Muscle of back (tissue), 11 donors: ENCODE results near the gene ZP4. TPM values are rescaled to one million over a fixed set of nuclear protein-coding genes. Genes with fewer than 3 reads are reported as not detected.
A peak's percentile ranks its signal among the peaks of the same experiment; 100 is the strongest.
"Not testable (repeated sequence)": the region's sequence is repeated elsewhere in the genome, so short reads cannot be mapped to it uniquely, and the experiment has no call there.

Experiments
- DNase-seq, 3 donors: peaks; one replicate each; pipeline versions ENCODE4 v3.0.0 to v3.0.0-alpha.2; 2013
- polyA plus RNA-seq, 10 donors: library from polyadenylated mRNA; unstranded; fragments of 120-200 nt; gene quantifications; one replicate each; pipeline ENCODE4 v1.2.1, GENCODE V29; 2013; ENCODE audit not compliant: insufficient read length in 10 of 10

Gene ZP4
- polyA plus RNA-seq, 10 donors = 0.41 to 2.0 TPM; not detected in 8

DNA sequence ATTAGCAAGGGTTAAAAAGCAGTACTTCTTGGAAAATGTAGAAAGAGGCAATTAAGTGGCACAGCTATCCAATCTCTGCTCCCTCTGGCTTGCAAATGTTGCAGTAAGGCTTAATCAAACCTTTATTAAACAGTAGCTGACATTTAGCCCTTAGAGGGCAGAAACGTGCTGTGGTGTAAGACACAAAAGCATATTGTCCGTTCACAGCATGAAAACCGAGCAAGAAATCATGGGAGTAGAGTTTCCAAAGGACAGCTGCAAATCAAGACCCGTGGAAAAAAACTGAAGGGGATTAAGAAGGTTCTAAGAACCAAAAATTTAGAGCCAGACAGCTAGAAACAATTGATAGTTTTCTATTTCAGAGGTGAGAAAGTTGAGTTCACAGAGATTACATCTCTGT is 13.1 kb downstream of the ZP4 start:
- peak in 1 of 3 donors; percentile 30 for DNase-seq

DNA sequence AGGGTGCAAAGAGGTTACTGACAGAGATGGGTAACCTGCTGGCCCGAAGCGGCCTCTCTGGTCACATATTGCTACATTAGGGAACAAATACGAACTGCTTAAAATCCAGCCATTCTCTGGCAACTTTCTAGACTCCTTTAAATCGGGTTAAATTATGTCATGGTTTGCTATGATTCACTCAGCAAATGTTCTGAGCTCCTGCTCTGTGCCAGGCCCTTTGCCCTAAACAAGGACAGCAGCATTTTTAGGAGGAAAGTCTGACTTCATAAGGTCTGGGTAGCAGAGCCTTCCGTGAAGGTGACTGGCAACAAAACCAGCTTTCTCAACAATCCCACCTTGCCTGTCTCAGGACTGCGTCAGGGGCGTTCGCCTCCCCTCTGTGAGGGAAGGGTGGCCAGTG is 15.4 kb downstream of the ZP4 start:
- no peak for DNase-seq

DNA sequence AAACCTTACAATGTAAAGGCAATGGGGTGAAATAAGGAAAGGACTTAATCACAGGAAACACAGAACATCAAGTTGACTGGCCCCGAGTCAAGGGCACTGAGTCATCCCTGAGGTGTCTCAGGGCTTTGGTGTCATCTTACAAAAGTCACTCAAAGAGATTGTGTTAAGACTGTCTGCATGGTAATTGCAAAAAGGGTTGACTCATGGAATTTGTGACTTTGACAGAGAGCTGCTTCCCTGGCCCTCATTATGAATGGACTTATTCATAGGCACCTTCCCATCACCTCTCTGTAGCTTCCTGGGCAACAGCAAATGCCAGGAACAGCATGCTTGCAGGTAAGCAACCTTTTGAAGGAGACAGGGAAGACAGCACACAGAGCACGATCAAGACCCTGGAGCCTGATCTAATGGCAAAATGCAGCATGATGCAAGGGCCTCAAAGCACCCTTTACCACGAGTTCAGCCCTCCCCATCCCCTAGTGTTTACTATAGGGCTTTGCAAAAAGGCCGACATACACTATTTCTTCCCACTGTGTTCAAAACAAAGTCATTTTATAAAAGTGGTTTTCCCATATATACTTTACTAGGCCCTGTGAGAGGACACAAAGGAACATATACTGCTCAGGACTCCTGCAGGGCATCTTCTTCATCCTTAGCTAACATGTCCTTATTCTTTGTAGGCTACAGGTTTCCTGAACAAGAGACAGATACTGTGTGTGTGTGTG is 17.1 kb downstream of the ZP4 start:
- peak in 1 of 3 donors; percentile 85 for DNase-seq

DNA sequence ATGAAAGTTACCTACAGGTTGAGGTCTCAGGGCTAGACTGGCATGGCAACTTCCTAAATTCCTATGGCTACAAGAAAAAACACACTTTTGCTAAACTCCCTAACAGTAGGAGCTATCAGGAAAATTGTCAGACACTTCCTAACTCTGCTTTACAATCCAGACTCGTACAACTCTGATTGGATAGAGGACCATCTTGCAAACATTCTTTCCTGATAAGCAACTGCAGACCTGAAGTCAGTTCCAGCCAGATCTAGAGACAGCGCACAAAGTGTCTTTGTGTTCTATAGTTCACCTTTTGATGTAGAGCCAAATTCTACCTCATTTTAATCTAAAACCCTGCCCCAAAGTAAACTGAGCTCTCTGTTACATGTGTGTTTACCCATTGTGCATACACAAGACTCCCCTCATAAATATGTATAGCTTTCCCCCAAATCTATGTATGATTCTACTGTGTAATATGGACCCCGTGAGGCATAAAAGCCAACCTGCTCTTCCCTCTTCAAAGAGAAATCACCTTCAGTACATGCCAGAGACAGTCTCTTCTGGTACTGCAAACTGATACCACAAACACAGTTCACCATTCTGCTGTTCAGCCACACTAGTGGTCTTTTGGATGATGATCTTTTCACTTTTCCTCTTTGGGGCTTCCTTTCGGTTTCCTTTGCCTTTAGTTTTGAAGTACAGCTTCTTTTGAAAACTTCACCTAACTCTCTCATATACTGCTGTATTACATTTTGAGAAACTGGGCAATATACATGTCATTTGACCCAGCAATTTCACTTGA is 21.7 kb downstream of the ZP4 start:
- DNase-seq = no peak

DNA sequence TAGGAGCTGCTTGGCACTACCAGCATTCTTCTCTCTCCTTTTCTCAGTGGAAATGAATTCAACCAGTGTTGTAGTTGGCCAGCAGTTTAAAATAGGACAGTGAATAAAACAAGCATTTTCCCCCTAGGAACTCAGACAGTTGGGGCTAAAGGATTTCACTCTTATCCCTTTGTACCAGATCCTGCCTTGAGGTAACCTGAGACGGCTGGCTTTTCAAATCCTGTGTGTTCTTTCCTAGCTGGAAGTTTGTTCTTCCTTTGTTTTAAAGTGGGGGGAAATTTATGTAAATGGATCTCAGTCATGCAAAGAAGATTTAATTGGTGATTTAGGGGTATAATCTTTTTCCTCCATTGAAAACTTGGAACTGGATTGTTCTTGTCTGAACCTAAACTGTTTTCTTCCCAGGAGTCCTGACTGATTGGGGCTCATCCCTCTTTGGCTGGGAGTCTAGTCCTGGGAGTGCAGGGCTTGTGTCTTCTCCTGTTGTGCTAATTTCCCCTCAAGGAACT is 23.3 kb downstream of the ZP4 start:
- DNase-seq = no peak

DNA sequence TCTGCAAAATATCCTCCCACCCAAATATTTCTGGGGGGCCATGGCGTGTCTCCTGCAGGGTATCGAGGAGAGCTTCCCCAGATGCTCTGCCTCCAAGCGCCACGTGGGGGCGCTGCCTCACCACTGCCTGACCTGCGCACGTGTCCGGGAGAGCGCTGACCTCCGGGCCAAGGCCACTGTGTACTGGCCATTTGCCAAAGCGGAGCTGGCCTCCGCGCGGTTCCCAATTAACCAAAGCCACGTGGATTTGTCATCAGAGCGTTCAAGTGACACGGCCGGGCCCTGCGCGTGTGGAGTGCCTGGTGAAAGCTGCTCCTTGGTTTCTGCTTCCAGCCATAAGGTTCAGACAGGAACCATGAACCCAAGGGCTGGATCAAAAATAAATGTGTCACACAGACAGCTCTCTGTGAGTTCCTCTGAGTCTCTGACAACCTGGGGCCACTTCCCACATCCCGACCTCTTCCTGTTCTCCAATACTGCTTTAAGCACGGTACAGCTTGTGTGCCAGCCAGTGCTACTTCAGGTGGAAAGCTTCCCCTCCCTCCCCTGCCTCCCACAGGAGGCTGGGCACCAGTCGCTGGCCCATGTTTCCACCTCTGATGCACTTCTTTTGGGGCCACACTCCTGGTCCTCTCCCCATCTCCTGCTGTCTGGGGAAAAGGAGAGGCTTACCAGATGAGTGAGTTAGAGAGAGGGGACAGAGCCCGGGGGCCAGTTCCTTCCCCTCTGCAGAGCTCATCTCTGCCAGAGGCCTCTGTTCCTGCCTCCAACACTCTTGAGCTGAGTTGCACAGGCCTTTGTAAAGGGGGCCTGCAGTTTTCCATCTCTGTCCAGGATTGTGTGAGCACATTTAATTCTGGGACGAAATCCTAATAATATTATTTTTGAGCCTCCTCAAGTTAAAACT is 26.1 kb downstream of the ZP4 start:
- DNase-seq = peak; percentile 48 to 76 (median 64)

DNA sequence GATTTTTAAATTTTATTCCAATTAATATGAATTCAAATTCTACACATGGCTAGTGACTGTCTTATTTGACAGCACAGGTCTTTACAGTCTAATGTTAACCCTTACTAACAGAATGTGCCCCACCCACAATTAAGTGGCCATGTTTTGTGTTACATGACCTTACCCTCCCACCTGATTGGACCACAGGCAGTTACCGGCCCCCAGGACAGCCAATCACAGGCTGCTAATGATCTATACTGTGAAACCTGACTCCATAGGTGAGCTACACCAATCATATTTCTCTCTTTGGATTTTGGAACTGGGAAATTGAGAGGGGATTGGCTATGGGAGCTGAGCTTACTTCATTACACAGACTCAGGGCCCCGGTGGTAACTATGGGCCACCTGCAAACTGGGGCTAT is 27.5 kb downstream of the ZP4 start:
- DNase-seq = no peak

DNA sequence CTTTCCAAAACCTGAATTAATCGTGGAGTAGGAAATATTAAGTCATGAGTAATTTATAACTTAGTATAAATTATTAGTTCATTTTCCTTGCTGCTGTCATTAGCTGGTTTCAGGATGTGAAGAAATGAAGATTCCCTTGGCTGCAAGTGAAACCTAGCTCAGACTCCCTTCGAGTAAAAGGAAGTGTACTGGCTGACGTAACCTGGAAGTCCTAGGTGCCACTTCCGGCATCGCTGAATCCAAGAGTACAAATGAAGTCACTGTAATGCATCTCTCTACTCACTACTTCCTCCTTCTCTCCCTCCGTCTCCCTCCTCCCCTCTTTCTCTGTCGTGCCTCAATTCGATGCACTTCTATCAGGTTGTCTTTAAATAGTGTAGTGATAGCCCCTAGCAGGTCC is 28.8 kb downstream of the ZP4 start:
- no peak for DNase-seq

DNA sequence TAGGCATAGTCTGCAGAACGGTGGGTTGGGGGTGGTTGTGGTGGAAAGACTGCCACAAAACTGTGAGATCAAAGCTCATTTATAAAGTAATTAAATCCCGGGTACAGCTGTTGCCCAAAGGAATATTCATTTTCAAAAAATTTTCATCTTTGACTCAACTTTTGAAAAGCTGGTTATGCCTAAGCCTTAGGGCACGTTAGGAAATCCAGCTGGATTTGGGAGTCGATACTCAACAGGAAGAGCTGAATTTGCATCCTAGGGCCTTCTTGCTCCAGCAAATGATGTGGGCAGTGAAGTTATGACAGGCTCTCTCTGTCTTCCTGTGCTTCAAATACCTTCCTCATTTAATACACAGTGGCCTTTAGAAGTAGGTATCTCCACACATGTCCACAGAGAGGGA is 31.7 kb downstream of the ZP4 start:
- no peak for DNase-seq

DNA sequence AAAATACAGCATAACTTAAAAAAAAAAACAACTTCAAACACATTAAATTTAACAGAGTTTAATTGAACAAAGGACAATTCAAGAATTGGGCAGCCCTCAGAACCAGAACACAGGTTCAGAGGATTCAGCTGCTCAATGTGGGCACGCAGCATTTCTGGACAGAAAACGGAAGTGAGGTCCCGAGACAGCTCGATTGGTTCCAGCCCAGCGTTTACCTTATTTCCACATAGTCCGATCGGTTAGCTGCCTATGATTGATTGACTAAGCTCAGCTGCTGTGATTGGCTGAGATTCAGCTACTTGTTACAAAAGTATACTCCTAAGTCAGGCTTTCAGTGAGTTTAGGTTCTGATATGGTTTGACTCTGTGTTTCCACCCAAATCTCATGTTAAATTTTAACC is 33.3 kb downstream of the ZP4 start:
- DNase-seq = no peak

DNA sequence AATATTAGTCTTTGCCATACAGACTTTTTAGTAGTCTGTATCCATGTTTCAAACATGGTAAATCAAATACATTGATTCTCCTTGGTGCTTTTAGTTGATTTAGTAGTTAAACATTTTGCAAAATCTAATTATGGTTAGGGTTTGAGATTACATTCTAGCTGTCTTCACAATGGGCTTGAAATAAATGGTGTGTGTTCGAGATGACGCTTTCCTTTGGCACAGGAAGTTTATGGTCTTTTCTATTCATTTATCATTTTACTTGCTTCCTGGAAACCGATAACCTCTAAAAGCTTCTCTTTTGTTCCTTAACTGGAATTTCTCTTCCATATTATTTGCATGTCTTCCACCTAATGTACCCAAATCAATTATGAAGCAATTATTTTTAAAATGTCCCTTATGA is 38.4 kb downstream of the ZP4 start:
- no peak for DNase-seq

DNA sequence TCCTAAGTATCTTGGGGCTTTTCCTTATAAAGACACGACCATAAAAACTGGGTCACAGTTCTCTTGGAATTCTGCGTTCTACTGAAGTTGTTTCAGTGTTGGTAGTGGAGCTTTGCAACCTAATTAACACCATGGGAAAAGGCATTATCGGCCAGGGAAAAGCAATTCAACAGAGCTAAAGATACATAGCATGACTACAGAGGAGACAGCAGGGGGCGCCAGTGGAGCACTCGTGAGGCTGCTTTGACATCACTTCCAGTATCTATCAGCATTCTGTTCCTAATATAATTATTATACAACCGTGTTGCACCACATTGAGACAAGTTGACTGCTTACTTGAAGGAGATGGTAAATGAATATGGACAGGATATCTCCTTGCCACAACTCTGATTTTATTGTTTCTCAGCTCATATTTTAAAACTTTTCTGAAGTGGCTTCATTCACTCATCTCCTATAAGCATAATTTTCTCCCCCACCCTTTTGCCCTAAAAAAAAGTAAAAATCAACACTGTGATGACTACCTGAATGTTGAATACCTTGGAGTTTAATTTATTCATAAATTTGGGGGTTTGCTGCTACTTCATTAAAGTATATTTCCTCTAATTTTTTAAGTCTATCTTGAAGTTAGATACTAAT is 39.4 kb downstream of the ZP4 start:
- DNase-seq = peak; percentile 11 to 34 (median 16)

DNA sequence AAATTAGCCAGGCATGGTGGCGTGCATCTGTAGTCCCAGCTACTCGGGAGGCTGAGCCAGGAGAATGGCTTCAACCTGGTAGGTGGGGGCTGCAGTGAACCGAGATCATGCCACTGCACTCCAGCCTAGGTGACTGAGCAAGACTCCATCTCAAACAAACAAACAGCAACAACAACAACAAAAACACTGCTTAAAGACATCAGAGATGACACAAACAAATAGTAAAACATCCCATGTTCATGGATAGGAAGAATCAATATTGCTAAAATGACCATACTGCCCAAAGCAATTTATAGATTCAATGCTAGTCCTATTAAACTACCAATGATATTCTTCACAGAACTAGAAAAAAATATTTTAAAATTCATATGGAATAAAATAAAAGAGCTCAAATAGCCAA is 47.2 kb downstream of the ZP4 start:
- DNase-seq = not testable (repeated sequence)

DNA sequence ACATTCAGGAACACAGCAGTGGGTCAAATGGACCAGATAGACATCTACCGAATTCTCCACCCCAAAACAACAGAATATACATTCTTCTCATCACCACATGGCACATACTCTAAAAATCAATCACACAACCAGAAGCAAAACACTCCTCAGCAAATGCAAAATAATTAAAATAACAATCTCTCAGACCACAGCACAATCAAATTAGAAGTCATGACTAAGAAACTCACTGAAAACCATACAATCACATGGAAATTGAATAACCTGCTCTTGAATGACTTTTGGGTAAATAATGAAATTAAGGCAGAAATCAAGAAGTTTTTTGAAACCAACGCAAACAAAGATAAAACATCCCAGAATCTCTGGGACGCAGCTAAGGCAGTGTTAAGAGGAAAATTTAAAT is 49.2 kb downstream of the ZP4 start:
- DNase-seq = no peak

DNA sequence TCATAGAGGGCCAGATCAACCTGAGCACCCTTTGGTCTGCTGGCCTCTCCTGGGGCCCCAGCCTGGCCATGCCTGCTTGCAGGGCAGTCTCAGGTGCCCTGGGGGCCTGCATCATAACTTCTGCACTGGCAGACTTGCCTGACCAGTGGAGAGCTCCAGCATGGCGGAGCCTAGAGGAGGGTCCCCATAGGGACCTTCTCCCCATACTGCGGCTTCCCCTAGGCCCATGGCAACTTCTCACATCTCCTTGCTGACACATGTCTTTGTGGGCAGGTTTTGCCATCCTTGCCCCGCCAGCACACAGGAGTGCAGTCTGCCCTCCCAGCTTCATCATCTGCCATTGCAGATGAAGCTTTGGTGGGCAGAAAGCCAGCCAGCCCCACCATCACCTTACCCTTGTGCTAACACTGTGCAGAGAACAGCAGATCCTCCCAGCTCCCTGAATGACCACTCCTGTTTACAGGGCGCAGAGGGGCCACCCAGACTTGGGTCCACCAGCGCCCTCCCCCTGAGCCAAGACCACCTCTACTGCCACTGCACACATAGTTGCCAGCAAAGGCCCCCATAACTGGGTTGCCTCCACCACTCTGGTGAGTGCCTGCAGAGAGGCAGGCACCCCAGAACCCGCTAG is 51.7 kb downstream of the ZP4 start:
- DNase-seq = no peak

DNA sequence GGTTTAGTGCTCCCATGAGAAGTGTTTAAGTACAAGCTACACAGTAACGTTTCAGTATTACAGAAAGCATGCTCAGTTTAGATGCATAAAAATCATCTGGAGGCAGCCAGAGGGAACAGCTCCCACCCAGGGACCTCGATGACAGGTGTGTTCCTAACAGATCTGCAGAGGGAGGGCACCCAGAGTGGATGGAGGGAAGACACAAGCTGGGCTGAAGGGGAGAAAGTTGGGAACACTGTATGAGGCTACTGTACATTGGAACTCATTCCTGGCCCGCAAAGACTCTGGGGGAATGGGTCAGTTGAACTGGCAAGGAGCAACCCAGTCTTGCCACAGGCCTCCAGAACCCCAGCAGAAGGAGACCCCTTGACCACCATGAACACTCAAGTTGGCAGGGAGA is 52.4 kb downstream of the ZP4 start:
- no peak for DNase-seq

DNA sequence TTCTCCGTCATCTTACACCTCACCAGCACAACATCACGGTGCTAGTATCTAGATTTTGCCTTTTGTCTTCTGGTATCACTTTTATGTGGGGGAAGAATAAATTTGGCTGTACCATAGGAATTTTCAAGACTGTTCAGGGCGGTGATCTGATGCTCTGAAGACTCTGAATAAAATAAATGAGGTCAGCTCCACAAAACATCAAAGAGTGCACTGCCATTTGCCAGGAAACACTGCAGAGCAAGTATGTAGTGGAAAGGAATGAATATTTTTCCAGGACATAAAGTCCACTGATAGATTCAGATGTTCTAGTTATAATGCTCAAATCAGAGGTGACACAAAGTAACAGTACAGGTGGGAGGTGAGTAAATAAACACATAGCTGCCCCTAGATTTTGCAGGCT is 56.3 kb downstream of the ZP4 start:
- DNase-seq = peak in 2 of 3 donors; percentile 6 to 8

DNA sequence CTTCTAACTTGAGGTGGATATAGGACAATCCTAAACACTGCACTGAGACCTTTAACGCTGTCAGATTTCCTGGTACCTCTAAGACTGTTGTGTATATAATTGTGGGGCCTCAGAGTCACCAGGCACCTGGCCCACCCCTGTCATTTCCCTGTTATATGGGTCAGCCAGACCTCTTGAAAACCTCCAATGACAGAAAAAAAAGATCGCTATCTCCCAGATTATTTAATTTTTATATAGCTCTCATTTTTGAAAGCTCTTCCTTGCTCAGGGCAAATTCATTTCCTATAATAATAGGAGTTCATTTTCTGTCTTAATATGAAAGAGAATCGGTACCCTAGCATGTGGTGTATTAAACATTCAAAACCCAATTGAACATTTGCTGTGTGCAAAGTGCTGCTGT is 56.7 kb downstream of the ZP4 start:
- DNase-seq = no peak

DNA sequence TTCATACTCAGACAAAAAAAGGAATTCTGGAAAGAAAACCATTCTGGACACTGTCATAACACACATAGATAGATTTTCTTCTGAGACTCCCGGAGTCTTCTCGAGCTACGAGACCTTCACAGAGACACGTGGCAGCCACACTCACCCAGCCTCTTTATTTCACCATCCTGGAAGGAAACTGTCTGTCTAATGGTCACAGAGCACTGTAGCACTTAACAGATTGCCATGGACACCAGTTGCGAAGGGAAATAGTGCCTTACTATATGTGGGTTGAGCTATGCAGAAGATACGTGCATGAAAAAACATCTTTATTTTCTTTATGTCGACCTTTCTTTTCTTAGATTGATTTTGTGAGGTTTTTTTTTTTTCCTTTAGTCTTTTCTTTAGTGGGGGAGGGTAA is 57.9 kb downstream of the ZP4 start:
- no peak for DNase-seq
